ENCODE results near the gene AMH.

AMH gene

GRCh38 chr19:2251106-2252054, 2.3 kb downstream of the AMH start:
- DNase-seq: no peak

DNA sequence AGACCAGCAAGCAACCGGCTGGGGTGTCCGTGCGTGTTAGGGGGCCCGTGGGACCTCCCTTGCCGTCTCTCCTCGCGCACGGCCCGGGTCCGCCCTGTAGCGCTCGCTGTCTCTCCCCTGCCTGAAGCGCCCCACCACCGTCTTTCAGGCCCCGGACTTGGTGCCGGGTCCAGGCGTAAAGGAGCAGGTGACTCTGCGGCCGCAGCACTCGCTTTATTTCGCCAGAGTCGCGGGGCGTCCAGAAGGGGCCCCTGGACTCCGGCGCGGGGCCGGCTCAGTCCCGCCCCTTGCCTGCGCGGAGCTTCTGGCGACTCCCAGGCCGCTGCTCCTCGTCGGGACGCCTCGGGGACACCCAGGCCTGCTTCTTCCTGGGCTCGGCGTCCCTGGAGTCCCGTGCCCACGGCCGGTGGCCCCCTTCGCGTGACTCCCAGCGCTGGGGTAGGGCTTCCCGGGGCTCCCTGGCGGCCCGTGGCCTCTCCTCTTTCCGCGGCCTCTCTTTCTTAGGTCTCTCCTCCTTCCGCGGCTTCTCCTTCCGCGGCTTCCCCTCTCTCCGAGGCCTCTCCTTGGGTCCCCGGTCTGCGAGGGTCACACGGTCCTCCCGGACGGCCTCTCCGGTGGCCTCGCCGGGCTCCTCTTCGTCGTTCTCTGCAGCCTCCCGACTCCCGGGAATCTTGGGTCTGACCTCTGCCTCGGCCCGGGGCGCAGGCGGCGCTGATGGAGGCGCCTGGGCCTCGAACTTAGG, 3.1 kb downstream of the AMH start:
- DNase-seq: no peak

- no peak for DNase-seq
Measured at GRCh38 chr19:2252797-2253105, 3.6 kb downstream of the AMH start.

DNA sequence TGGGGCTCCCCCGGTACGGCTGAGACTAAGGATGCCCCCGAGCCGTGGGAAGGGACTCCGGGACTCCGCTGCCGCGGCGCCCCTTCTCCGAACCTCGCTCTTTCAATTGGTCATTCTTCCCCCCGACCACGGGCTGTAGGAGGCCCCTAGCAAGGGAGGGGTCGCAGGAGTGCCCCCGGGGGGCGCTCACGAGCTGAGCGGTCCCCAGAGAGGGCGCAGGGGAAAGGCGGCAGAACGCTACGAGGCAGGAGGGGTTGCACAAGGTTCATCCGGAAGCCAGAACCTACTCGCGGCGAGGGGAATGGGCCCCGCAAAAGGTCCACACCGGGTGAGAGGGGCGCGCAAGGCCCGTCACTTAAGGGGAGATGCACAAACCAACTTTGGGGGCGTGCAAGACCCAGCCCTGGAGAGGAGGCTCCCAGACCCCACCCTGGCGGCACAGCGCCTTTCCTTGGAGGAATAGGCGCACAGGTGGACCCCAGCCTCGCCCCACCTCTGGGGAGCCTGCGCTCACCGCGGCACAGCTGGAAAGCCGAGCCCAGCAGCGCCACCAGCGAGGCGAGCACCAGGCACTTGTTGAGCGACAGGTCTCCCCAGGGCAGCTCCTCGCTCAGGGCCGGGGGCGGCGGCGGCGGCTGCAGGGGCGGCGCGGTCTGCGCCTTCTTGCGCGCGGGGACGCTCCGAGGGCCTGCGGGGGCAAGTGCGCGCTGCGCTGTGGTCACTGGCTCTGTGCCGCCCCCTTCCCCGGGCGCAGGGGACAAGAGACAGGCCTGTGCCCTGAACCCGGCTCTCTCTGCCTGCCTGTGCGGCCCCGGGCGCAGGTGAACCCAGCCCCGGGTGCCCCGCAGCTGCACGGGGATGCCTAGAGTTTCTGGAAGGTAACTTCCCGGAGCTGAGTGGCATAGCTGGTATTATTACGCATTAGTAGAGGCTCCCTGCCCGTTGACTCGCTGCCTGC, 4.3 kb downstream of the AMH start:
- no peak for DNase-seq

- no peak for DNase-seq
Measured at GRCh38 chr19:2254064-2254872, 5.1 kb downstream of the AMH start.

- no peak for DNase-seq
Measured at GRCh38 chr19:2255112-2255845, 6.2 kb downstream of the AMH start.

- no peak for DNase-seq
Measured at GRCh38 chr19:2255982-2256685, 7.0 kb downstream of the AMH start, which contains the start of gene JSRP1. Gene JSRP1 (minus strand): TSS chr19:2256417. CDS start chr19:2255314, 1,103 bp downstream.

DNA sequence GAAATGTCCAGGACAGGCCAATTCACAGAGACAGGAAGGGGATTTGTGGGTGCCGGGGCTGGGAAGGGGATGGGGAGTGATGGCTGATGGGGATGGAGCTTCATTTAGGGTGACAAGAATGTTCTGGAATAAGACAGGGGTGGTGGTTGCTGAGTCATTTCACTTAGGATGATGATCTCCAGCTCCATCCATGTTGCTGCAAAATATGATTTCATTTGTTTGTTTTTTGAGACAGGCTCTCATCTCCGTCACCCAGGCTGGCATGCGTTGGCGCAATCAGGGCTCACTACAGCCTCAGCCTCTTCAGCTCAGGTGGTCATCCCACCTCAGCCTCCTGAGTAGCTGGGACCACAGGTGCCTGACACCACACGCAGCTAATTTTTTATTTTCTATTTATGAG, 10.2 kb downstream of the AMH start:
- DNase-seq: no peak

- no peak for DNase-seq
Measured at GRCh38 chr19:2260341-2260805, 11.2 kb downstream of the AMH start.

- DNase-seq: no peak
Measured at GRCh38 chr19:2261438-2262172, 12.5 kb downstream of the AMH start.

DNA sequence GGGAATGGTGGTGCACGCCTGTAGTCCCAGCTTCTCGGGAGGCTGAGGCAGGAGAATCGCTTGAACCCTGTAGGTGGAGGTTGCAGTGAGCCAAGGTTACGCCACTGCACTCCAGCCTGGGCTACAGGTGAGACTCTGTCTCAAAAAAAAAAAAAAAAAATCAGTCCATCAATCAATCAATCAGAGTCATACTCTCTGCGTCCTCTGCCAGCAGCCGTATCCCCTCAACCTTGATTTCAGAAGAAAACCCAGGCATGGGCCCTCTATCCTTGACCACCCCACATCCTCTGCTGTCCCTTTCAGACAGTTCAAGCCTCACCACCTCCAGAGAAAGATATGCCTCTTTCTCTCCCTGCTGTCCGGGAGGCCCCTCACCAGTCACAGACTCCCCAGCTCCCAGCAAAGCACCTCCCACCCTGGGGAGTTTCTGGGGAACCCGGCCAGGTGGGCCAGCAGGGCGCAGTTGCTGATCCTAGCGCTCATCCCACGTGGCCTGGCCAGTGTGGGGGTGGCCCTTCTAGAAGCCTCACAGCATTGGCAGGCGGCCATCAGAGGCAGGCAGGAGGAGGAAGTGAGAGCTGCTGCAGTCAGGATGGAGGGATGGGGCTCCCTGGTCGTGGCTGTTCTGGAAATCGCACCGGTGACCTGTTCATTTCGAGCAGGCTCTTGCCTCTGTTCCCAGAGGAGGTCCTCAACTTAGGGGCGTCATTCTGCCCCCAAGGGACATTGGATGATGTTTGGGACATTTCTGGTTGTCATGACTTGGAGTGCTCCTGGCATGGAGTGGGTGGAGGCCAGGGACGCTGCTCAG, 17.3 kb downstream of the AMH start:
- DNase-seq: no peak

- no peak for DNase-seq
Measured at GRCh38 chr19:2268480-2268830, 19.3 kb downstream of the AMH start.

DNA sequence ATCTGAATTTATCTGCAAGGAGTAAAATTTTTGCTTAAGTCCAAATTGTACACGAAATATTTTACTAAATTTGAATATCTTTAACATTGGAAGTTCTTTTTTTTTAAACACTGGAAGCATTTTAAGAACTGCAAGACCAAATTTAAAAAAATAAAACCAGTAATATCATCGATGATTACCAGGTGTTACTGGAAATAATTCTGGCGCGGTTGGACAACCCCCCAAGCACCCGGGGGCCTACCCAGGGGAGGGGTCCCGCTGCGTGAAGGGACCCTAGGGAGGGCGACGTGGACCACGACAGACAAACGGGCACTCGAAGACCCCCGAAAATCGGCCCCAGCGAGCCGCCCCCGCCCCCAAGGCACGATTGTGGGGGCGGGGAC, 19.7 kb downstream of the AMH start:
- no peak for DNase-seq

DNA sequence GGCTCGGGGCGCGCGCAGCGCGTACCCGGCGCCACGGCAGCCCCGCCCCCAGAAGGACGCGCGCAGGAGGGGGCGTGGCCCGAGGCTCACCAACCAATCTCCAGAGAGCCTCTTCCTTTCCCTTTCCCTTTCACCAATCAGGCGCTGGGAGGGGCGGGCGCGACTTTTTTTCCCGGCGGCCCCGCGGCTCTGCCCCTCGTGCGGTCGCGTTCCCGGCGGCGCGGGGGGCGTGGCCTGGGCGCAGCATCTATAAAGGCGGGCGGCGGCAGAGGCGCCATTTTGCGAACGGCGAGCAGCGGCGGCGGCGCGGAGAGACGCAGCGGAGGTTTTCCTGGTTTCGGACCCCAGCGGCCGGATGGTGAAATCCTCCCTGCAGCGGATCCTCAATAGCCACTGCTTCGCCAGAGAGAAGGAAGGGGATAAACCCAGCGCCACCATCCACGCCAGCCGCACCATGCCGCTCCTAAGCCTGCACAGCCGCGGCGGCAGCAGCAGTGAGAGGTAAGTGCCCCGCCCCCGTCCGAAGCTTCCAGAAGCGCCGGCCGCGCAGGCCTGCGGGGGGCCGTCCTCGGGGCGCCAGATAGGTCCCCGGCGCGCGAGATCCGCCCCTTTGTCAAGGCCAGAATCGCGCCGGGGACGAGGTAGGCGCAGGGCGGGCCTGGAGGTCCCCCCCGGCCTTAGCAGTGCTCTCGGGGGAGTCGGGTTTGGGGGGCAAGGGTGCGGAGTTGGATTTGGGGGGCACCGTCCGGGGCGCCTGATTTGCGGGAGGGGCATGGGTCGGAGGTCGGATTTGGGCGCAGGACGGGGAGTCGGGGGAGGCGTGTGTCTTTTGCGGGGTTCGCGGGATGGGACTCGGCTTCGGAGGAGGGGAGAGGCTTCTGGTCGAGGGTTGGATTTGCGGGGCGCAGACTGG, 20.4 kb downstream of the AMH start:
- DNase-seq: peak; percentile 82

DNA sequence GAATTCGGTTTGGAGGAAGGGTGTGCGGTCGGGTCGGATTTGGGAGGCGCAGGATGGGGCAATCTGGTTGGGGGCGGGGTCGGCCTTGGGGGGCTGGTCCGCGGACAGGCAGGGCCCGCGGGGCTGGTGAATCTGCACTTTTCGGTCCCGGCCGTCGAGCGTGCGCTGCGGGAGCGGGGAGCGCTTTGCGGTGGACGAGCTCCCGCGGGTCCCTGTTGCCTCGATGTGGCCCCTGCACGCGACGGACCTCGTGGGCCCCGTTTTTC, 21.0 kb downstream of the AMH start:
- no peak for DNase-seq

- no peak for DNase-seq
Measured at GRCh38 chr19:2270423-2271233, 21.5 kb downstream of the AMH start.
